ENCODE measurements around the gene LAMB1.

- TF ChIP-seq CTCF (conservative IDR thresholded peaks at IDR 0.05; ENCODE audit: low read length): no peak
- no peak for TF ChIP-seq EZH2phosphoT487 (IDR thresholded peaks at IDR 0.05; ENCODE audit: borderline replicate concordance, low read depth, low read length)
Measured at GRCh38 chr7:108008827-108009226, 5.9 kb upstream of the LAMB1 start.
